H9 (cell line): ENCODE data around the gene CACFD1. TPM values are rescaled to one million over a fixed set of nuclear protein-coding genes. Genes with fewer than 3 reads are reported as not detected.

ENCODE experiments used
- DNase-seq: peaks from one replicate; pipeline ENCODE4 v3.0.0-alpha.2; 2017
- H2AFZ ChIP-seq: one replicate; pipeline ENCODE4 v1.6.1; 2013; ENCODE audit warnings: mild to moderate bottlenecking, low read length, control low read depth, moderate library complexity
- H2AK5ac ChIP-seq: 2 replicates; pipeline ENCODE4 v1.6.1; 2013; ENCODE audit warnings: low read length, control low read depth, mixed read lengths; ENCODE audit not compliant: insufficient read length
- H2BK120ac ChIP-seq: one replicate; pipeline ENCODE4 v1.6.1; 2013; ENCODE audit warnings: low read depth, mild to moderate bottlenecking, low read length, control low read depth, inconsistent platforms; ENCODE audit not compliant: poor library complexity, severe bottlenecking
- H2BK12ac ChIP-seq: 2 replicates; pipeline ENCODE4 v1.6.1; 2013; ENCODE audit warnings: low read length, control low read depth, mixed read lengths, low read depth; ENCODE audit not compliant: insufficient read length
- H2BK15ac ChIP-seq: 2 replicates; pipeline ENCODE4 v1.6.1; 2013; ENCODE audit warnings: low read depth, low read length, control low read depth
- H2BK20ac ChIP-seq: one replicate; pipeline ENCODE4 v1.6.1; 2013; ENCODE audit warnings: low read depth, mild to moderate bottlenecking, low read length, control low read depth, inconsistent platforms; ENCODE audit not compliant: poor library complexity, severe bottlenecking
- H2BK5ac ChIP-seq: 2 replicates; pipeline ENCODE4 v1.6.1; 2013; ENCODE audit warnings: low read length, control low read depth, mixed read lengths; ENCODE audit not compliant: insufficient read length
- H3K14ac ChIP-seq: 2 replicates; pipeline ENCODE4 v1.6.1; 2013; ENCODE audit warnings: low read length, control low read depth; ENCODE audit not compliant: insufficient read depth
- H3K18ac ChIP-seq: 2 replicates; pipeline ENCODE4 v1.6.1; 2013; ENCODE audit warnings: low read depth, mild to moderate bottlenecking, mixed read lengths, low read length, control low read depth; ENCODE audit not compliant: insufficient read length
- H3K23ac ChIP-seq: 2 replicates; pipeline ENCODE4 v1.6.1; 2013; ENCODE audit warnings: low read length, control low read depth, mixed read lengths, low read depth; ENCODE audit not compliant: insufficient read length
- H3K23me2 ChIP-seq: 2 replicates; pipeline ENCODE4 v1.6.1; 2013; ENCODE audit warnings: low read depth, mild to moderate bottlenecking, mixed read lengths, low read length, control low read depth; ENCODE audit not compliant: insufficient read length, poor library complexity, severe bottlenecking
- H3K27ac ChIP-seq: 2 replicates; pipeline ENCODE4 v1.5.1; 2013; ENCODE audit warnings: low read length, control low read depth, mixed read lengths, low read depth; ENCODE audit not compliant: insufficient read length
- H3K27me3 ChIP-seq: 2 replicates; pipeline ENCODE4 v1.6.1; 2013; ENCODE audit warnings: low read length, control low read depth, inconsistent platforms; ENCODE audit not compliant: insufficient read depth
- H3K4ac ChIP-seq: 2 replicates; pipeline ENCODE4 v1.6.1; 2013; ENCODE audit warnings: low read depth, mild to moderate bottlenecking, control low read depth, inconsistent platforms, low read length, moderate library complexity
- H3K4me1 ChIP-seq: 2 replicates; pipeline ENCODE4 v1.6.1; 2013; ENCODE audit warnings: low read length, control low read depth, inconsistent platforms; ENCODE audit not compliant: insufficient read depth
- H3K4me2 ChIP-seq: 2 replicates; pipeline ENCODE4 v1.6.1; 2013; ENCODE audit warnings: low read length, control low read depth, mixed read lengths; ENCODE audit not compliant: insufficient read length, insufficient read depth
- H3K56ac ChIP-seq: 2 replicates; pipeline ENCODE4 v1.6.1; 2013; ENCODE audit warnings: low read depth, mild to moderate bottlenecking, mixed read lengths, low read length, control low read depth; ENCODE audit not compliant: insufficient read length
- H3K79me1 ChIP-seq: 2 replicates; pipeline ENCODE4 v1.6.1; 2013; ENCODE audit warnings: low read depth, mild to moderate bottlenecking, moderate library complexity, low read length, control low read depth, inconsistent platforms; ENCODE audit not compliant: insufficient read depth, poor library complexity, severe bottlenecking
- H3K79me2 ChIP-seq: 2 replicates; pipeline ENCODE4 v1.6.1; 2013; ENCODE audit warnings: low read length, control low read depth, inconsistent platforms; ENCODE audit not compliant: insufficient read depth
- H3K9ac ChIP-seq: 2 replicates; pipeline ENCODE4 v1.6.1; 2013; ENCODE audit warnings: low read length, control low read depth, mixed read lengths; ENCODE audit not compliant: insufficient read length; ENCODE audit errors: extremely low read depth
- H3K9me3 ChIP-seq: one replicate; pipeline ENCODE4 v1.6.1; 2013; ENCODE audit warnings: low read depth, low read length, inconsistent platforms; ENCODE audit not compliant: control insufficient read depth
- H3T11ph ChIP-seq: one replicate; pipeline ENCODE4 v1.6.1; 2013; ENCODE audit warnings: mild to moderate bottlenecking, low read length, control low read depth, inconsistent platforms
- H4K20me1 ChIP-seq: one replicate; pipeline ENCODE4 v1.6.1; 2013; ENCODE audit not compliant: control insufficient read depth, insufficient read length, insufficient read depth
- H4K5ac ChIP-seq: 2 replicates; pipeline ENCODE4 v1.6.1; 2013; ENCODE audit warnings: low read depth, mild to moderate bottlenecking, mixed read lengths, low read length, control low read depth; ENCODE audit not compliant: insufficient read length
- H4K8ac ChIP-seq: replicated peaks from 2 replicates; pipeline ENCODE4 v1.6.1; 2013; ENCODE audit warnings: low read length, control low read depth, mixed read lengths, low read depth; ENCODE audit not compliant: insufficient read length
- H4K91ac ChIP-seq: 2 replicates; pipeline ENCODE4 v1.6.1; 2013; ENCODE audit warnings: low read depth, mild to moderate bottlenecking, moderate library complexity, mixed read lengths, low read length, control low read depth; ENCODE audit not compliant: insufficient read length
- H3K27ac Mint-ChIP-seq, 3 experiments: 2 replicates in 2 of 3; 3 replicates in 1 of 3; pipeline ENCODE4 v1.8.0; 2020 to 2021; ENCODE audit warnings: mixed read lengths in 3 of 3, mild to moderate bottlenecking in 1 of 3, moderate library complexity in 1 of 3
- H3K27me3 Mint-ChIP-seq: 2 replicates; pipeline ENCODE4 v1.8.0; 2021; ENCODE audit warnings: low read depth, mild to moderate bottlenecking, moderate library complexity, mixed read lengths
- H3K36me3 Mint-ChIP-seq, 3 experiments: 2 replicates in 2 of 3; 3 replicates in 1 of 3; pipeline ENCODE4 v1.8.0; 2020 to 2021; ENCODE audit warnings: low read depth in 3 of 3, mixed read lengths in 3 of 3; ENCODE audit not compliant: insufficient read depth in 1 of 3
- H3K4me1 Mint-ChIP-seq, 2 experiments: 2 replicates each; pipeline ENCODE4 v1.8.0; 2020; ENCODE audit warnings: mixed read lengths in 2 of 2
- H3K4me3 Mint-ChIP-seq, 2 experiments: 2 replicates in 1 of 2; 3 replicates in 1 of 2; pipeline ENCODE4 v1.8.0; 2020 to 2021; ENCODE audit warnings: mild to moderate bottlenecking in 2 of 2, mixed read lengths in 2 of 2, moderate library complexity in 1 of 2
- H3K9me3 Mint-ChIP-seq, 2 experiments: 2 replicates in 1 of 2; 3 replicates in 1 of 2; pipeline ENCODE4 v1.8.0; 2020; ENCODE audit warnings: mild to moderate bottlenecking in 2 of 2, mixed read lengths in 2 of 2, moderate library complexity in 1 of 2
- CTCF ChIP-seq: fragments of 200-600 bp; sonication (generic); conservative IDR thresholded peaks from 3 replicates; pipeline ENCODE4 v1.8.0; 2021; ENCODE audit warnings: antibody characterized with exemption, mild to moderate bottlenecking
- WGBS: extraction: QIAGEN DNeasy Blood & Tissue Kit; methylation state at CpG from one replicate; pipeline ENCODE4 v1.1.7; 2013; ENCODE audit warnings: missing lambda C conversion rate, low lambda C conversion rate, mixed read lengths; ENCODE audit not compliant: insufficient read length; ENCODE audit errors: extremely low coverage; 5-methylcytosine and 5-hydroxymethylcytosine counted together
- total RNA-seq: library from RNA; stranded (reverse); gene quantifications from 2 replicates; pipeline ENCODE4 v1.2.1, GENCODE V29; 2021

Gene CACFD1
- total RNA-seq, 1 experiment from 2014 or later, result 20.0 TPM

GRCh38 chr9:133484671-133485437 is 25.1 kb downstream of the CACFD1 start:
- Histone ChIP-seq H3K23ac (no peak overlapping the region), H3K4me1 (no peaks in the 10 kb centered on the region), H4K5ac (no peak overlapping the region), H2BK20ac (no peak overlapping the region), H3K9ac (no peak overlapping the region), H3K4me2 (no peak overlapping the region), H2AK5ac (no peak overlapping the region), H3K27ac (no peak overlapping the region), H3K79me1 (no peaks in the 10 kb centered on the region), H2BK12ac (no peak overlapping the region), H3K4ac (no peak overlapping the region), H3K18ac (no peak overlapping the region), H2AFZ (no peak overlapping the region), H3K9me3 (no peaks in the 10 kb centered on the region), H3K79me2 (no peaks in the 10 kb centered on the region), H3K23me2 (no peaks in the 10 kb centered on the region), H2BK5ac (no peak overlapping the region), H3K27me3 (no peaks in the 10 kb centered on the region), H2BK120ac (no peak overlapping the region), H3K14ac (no peak overlapping the region), H3T11ph (no peak overlapping the region), H3K56ac (no peak overlapping the region), H4K8ac (no peak overlapping the region), H2BK15ac (no peak overlapping the region), H4K20me1 (no peaks in the 10 kb centered on the region), H4K91ac (no peak overlapping the region)
- no peak for TF ChIP-seq CTCF
- H3K36me3 Mint-ChIP-seq, result no peaks in the 10 kb centered on the region
- H3K27ac Mint-ChIP-seq, result no peak overlapping the region
- H3K4me3 Mint-ChIP-seq, result no peak overlapping the region
- no peaks in the 10 kb centered on the region; a peak in 1 of 5 replicates for H3K9me3 Mint-ChIP-seq
- no CpG with 5 or more reads among the region's 22 CpGs for WGBS
- DNase-seq, result no peak
- peaks cover 20% of the 10 kb centered on the region for H3K27me3 Mint-ChIP-seq
- peaks cover 0 to 4% of the 10 kb centered on the region in 2 experiments; a peak in 1 of 4 replicates for H3K4me1 Mint-ChIP-seq
